Smooth muscle cell (in vitro differentiated cells): ENCODE results near the gene KLHL40. TPM values are rescaled to one million over a fixed set of nuclear protein-coding genes. Genes with fewer than 3 reads are reported as not detected.

ENCODE experiments used
- DNase-seq: peaks from one replicate; lab custom pipeline; 2025; ENCODE audit not compliant: unreplicated experiment; lab: John Stamatoyannopoulos, UW
- H2AFZ ChIP-seq: fragments of 200-600 bp; sonication (generic); 2 replicates; pipeline ENCODE4 v1.6.0; 2016; ENCODE audit warnings: antibody characterized with exemption, low read depth, mild to moderate bottlenecking
- H3F3A ChIP-seq: fragments of 200-600 bp; sonication (generic); 2 replicates; pipeline ENCODE4 v1.6.0; 2017; ENCODE audit warnings: antibody characterized with exemption, low read depth
- H3K27ac ChIP-seq: fragments of 200-600 bp; sonication (generic); 2 replicates; pipeline ENCODE4 v1.5.1; 2016; ENCODE audit warnings: low read depth, mild to moderate bottlenecking
- H3K27me3 ChIP-seq: fragments of 200-600 bp; sonication (generic); 2 replicates; pipeline ENCODE4 v1.6.1; 2016; ENCODE audit warnings: low read depth, mild to moderate bottlenecking
- H3K36me3 ChIP-seq: fragments of 200-600 bp; sonication (generic); 2 replicates; pipeline ENCODE4 v1.5.1; 2016; ENCODE audit warnings: low read depth
- H3K4me1 ChIP-seq: fragments of 200-600 bp; sonication (generic); 2 replicates; pipeline ENCODE4 v1.5.1; 2016; ENCODE audit warnings: low read depth
- H3K4me2 ChIP-seq: fragments of 200-600 bp; sonication (generic); 2 replicates; pipeline ENCODE4 v1.6.0; 2016; ENCODE audit warnings: mild to moderate bottlenecking
- H3K4me3 ChIP-seq: fragments of 200-600 bp; sonication (generic); 2 replicates; pipeline ENCODE4 v1.5.1; 2016; ENCODE audit warnings: mild to moderate bottlenecking
- H3K79me2 ChIP-seq: fragments of 200-600 bp; sonication (generic); 2 replicates; pipeline ENCODE4 v1.6.0; 2016; ENCODE audit warnings: low read depth, mild to moderate bottlenecking
- H3K9ac ChIP-seq: fragments of 200-600 bp; sonication (generic); 2 replicates; pipeline ENCODE4 v1.6.0; 2016; ENCODE audit warnings: low read depth
- H3K9me3 ChIP-seq: fragments of 200-600 bp; sonication (generic); replicated peaks from 2 replicates; pipeline ENCODE4 v1.5.1; 2016; ENCODE audit warnings: low read depth
- H4K20me1 ChIP-seq: fragments of 200-600 bp; sonication (generic); 2 replicates; pipeline ENCODE4 v1.6.0; 2016; ENCODE audit warnings: low read depth
- WGBS: methylation state at CpG from one replicate; pipeline ENCODE4 v1.1.7; 2016; ENCODE audit warnings: low lambda C conversion rate; 5-methylcytosine and 5-hydroxymethylcytosine counted together
- polyA plus RNA-seq: library from polyadenylated mRNA; unstranded; fragments of >200 nt; fragmentation: Nextera tagmentation; extraction: Ambion mirVana; gene quantifications from 2 replicates; pipeline ENCODE4 v1.2.1, GENCODE V29; 2016
- total RNA-seq: library from RNA; depleted of rRNA; stranded (reverse); fragments of >200 nt; gene quantifications from 2 replicates; pipeline ENCODE4 v1.2.3, GENCODE V29; 2014
- TF ChIP-seq, protein P1 (sequence below): fragments of 200-600 bp; sonication (generic); IDR thresholded peaks from 2 replicates; pipeline ENCODE4 v1.5.1; 2017; ENCODE audit warnings: borderline replicate concordance, mild to moderate bottlenecking, antibody characterized with exemption; ENCODE audit not compliant: insufficient read depth, poor library complexity, severe bottlenecking

KLHL40 gene
- total and polyA plus RNA-seq, 2 experiments from 2014 or later: not detected

GRCh38 chr3:42734263-42734860, 49.0 kb downstream of the KLHL40 start:
- Histone ChIP-seq H3K27ac (no peak overlapping the region), H3K79me2 (no peaks in the 10 kb centered on the region), H3K4me2 (no peak overlapping the region), H3K4me3 (no peak overlapping the region), H3K4me1 (peaks cover 4% of the 10 kb centered on the region), H2AFZ (no peak overlapping the region), H3F3A (no peaks in the 10 kb centered on the region), H3K36me3 (no peaks in the 10 kb centered on the region), H3K9me3 (no peaks in the 10 kb centered on the region), H3K27me3 (no peaks in the 10 kb centered on the region), H3K9ac (no peak overlapping the region), H4K20me1 (no peaks in the 10 kb centered on the region)
- no peak for DNase-seq
- 80% methylated on average over 6 of the region's 6 CpGs for WGBS
- TF ChIP-seq, protein P1, sequence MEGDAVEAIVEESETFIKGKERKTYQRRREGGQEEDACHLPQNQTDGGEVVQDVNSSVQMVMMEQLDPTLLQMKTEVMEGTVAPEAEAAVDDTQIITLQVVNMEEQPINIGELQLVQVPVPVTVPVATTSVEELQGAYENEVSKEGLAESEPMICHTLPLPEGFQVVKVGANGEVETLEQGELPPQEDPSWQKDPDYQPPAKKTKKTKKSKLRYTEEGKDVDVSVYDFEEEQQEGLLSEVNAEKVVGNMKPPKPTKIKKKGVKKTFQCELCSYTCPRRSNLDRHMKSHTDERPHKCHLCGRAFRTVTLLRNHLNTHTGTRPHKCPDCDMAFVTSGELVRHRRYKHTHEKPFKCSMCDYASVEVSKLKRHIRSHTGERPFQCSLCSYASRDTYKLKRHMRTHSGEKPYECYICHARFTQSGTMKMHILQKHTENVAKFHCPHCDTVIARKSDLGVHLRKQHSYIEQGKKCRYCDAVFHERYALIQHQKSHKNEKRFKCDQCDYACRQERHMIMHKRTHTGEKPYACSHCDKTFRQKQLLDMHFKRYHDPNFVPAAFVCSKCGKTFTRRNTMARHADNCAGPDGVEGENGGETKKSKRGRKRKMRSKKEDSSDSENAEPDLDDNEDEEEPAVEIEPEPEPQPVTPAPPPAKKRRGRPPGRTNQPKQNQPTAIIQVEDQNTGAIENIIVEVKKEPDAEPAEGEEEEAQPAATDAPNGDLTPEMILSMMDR: no peak

GRCh38 chr3:42735019-42735418, 49.7 kb downstream of the KLHL40 start:
- Histone ChIP-seq H3K4me2 (no peak overlapping the region), H3K27me3 (no peaks in the 10 kb centered on the region), H3K9ac (no peak overlapping the region), H3K9me3 (no peaks in the 10 kb centered on the region), H3K79me2 (no peaks in the 10 kb centered on the region), H3K36me3 (no peaks in the 10 kb centered on the region), H3K4me3 (no peak overlapping the region), H3K4me1 (peaks cover 4% of the 10 kb centered on the region), H4K20me1 (no peaks in the 10 kb centered on the region), H3K27ac (no peak overlapping the region), H2AFZ (no peak overlapping the region), H3F3A (no peaks in the 10 kb centered on the region)
- TF ChIP-seq, protein P1: no peak
- DNase-seq: no peak
- WGBS: 84% methylated on average over 8 of the region's 8 CpGs

GRCh38 chr3:42735615-42736014, 50.3 kb downstream of the KLHL40 start:
- no peak overlapping the region for H3K4me3 ChIP-seq
- H3K4me2 ChIP-seq: no peak overlapping the region
- 97% methylated on average over 12 of the region's 12 CpGs for WGBS
- H3K36me3 ChIP-seq: no peaks in the 10 kb centered on the region
- no peak overlapping the region for H3K27ac ChIP-seq
- H2AFZ ChIP-seq: no peak overlapping the region
- no peak for DNase-seq
- no peaks in the 10 kb centered on the region for H3F3A ChIP-seq
- H3K4me1 ChIP-seq: peaks cover 4% of the 10 kb centered on the region
- no peaks in the 10 kb centered on the region for H4K20me1 ChIP-seq
- H3K27me3 ChIP-seq: no peaks in the 10 kb centered on the region
- H3K9ac ChIP-seq: no peak overlapping the region
- no peaks in the 10 kb centered on the region for H3K79me2 ChIP-seq
- TF ChIP-seq, protein P1: no peak
- H3K9me3 ChIP-seq: no peaks in the 10 kb centered on the region

DNA sequence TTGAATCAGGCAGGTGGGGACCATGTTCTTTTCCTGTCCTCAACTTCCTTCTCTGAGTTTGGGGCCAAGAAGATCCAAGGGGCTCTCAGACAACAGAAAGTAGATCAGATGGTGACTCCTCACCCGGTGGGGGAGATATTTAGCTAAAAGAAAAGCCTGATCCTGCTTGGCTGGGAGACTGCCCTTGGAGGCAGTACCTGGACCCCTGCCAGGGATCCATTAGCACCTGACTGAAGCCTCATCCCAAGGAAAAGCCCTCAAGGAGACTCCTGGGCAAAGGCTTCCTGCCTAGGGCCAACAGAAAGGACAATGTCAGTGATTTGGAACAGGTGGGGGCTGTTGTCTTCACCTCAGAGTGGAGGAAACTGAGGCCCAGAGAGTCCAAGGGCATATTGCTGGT, 50.7 kb downstream of the KLHL40 start:
- H2AFZ ChIP-seq: no peak overlapping the region
- no peaks in the 10 kb centered on the region for H3K9me3 ChIP-seq
- WGBS: 43% methylated on average over 1 of the region's 1 CpG
- TF ChIP-seq, protein P1: no peak
- no peaks in the 10 kb centered on the region for H3K36me3 ChIP-seq
- no peaks in the 10 kb centered on the region for H4K20me1 ChIP-seq
- no peaks in the 10 kb centered on the region for H3K79me2 ChIP-seq
- H3K4me1 ChIP-seq: peaks cover 4% of the 10 kb centered on the region
- no peaks in the 10 kb centered on the region for H3F3A ChIP-seq
- H3K27ac ChIP-seq: no peak overlapping the region
- H3K27me3 ChIP-seq: no peaks in the 10 kb centered on the region
- no peak for DNase-seq
- no peak overlapping the region for H3K9ac ChIP-seq
- no peak overlapping the region for H3K4me3 ChIP-seq
- no peak overlapping the region for H3K4me2 ChIP-seq
